ENCODE measurements around the gene NPSR1.
"Not testable (repeated sequence)": the region's sequence is repeated elsewhere in the genome, so short reads cannot be mapped to it uniquely, and the experiment has no call there.

DNA sequence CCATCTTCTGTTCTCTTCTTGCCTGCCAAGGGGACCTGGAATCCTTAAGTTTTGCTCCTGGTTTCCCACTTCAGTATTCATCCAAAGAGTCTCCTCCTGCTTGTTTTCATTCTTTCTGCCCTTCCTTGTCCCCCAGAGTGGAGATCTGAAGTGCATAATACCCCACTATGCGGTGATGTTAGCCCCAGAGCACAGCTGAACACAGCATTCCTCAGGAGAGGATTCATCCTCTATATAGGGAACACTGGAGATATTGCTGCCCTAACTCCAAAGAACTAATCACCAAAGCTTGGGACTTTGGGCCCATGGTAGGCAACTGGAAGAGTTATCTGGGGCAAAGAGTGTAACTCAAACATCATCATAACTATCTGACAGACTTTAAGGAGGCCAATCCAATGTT, 201.3 kb downstream of the NPSR1 start:
- not testable (repeated sequence) for TF ChIP-seq EZH2 (IDR thresholded peaks at IDR 0.05; ENCODE audit: insufficient read depth, low read length)
- TF ChIP-seq, protein P1, sequence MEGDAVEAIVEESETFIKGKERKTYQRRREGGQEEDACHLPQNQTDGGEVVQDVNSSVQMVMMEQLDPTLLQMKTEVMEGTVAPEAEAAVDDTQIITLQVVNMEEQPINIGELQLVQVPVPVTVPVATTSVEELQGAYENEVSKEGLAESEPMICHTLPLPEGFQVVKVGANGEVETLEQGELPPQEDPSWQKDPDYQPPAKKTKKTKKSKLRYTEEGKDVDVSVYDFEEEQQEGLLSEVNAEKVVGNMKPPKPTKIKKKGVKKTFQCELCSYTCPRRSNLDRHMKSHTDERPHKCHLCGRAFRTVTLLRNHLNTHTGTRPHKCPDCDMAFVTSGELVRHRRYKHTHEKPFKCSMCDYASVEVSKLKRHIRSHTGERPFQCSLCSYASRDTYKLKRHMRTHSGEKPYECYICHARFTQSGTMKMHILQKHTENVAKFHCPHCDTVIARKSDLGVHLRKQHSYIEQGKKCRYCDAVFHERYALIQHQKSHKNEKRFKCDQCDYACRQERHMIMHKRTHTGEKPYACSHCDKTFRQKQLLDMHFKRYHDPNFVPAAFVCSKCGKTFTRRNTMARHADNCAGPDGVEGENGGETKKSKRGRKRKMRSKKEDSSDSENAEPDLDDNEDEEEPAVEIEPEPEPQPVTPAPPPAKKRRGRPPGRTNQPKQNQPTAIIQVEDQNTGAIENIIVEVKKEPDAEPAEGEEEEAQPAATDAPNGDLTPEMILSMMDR (IDR thresholded peaks at IDR 0.05; ENCODE audit: insufficient read depth, low read depth, low read length), result not testable (repeated sequence)

All from astrocyte (in vitro differentiated cells and primary cell).